ENCODE data around the gene C18orf63.
"Not testable (repeated sequence)": the region's sequence is repeated elsewhere in the genome, so short reads cannot be mapped to it uniquely, and the experiment has no call there.

The C18orf63 gene

GRCh38 chr18:74281980-74282754 is 33.5 kb upstream of the C18orf63 start:
- no peak for TF ChIP-seq CTCF (conservative IDR thresholded peaks at IDR 0.05; ENCODE audit: low read length)
- DNase-seq (ENCODE audit: low read depth) = peak; percentile 51
- H3K4me3 ChIP-seq (ENCODE audit: low read length) = no peak overlapping the region

GRCh38 chr18:74282755-74283554 is 32.7 kb upstream of the C18orf63 start:
- no peak for DNase-seq (ENCODE audit: low read depth)
- TF ChIP-seq CTCF (conservative IDR thresholded peaks at IDR 0.05; ENCODE audit: low read length) = no peak
- no peak overlapping the region for H3K4me3 ChIP-seq (ENCODE audit: low read length)

GRCh38 chr18:74283646-74284045 is 32.0 kb upstream of the C18orf63 start:
- no peak for TF ChIP-seq CTCF (conservative IDR thresholded peaks at IDR 0.05; ENCODE audit: low read length)
- H3K4me3 ChIP-seq (ENCODE audit: low read length) = no peak overlapping the region

GRCh38 chr18:74284191-74284979 is 31.3 kb upstream of the C18orf63 start:
- TF ChIP-seq CTCF (conservative IDR thresholded peaks at IDR 0.05; ENCODE audit: low read length) = no peak
- no peak for DNase-seq (ENCODE audit: low read depth)
- H3K4me3 ChIP-seq (ENCODE audit: low read length) = no peak overlapping the region

More at GRCh38 chr18:74283646-74284045, 32.0 kb upstream of the C18orf63 start:
- DNase-seq (ENCODE audit: low read depth) = no peak

GRCh38 chr18:74284980-74285355 is 30.7 kb upstream of the C18orf63 start:
- DNase-seq (ENCODE audit: low read depth) = no peak
- TF ChIP-seq CTCF (conservative IDR thresholded peaks at IDR 0.05; ENCODE audit: low read length) = no peak
- H3K4me3 ChIP-seq (ENCODE audit: low read length) = no peak overlapping the region

- H3K4me3 ChIP-seq (ENCODE audit: low read length); DNase-seq (ENCODE audit: low read depth): not testable (repeated sequence)
Measured at GRCh38 chr18:74285583-74285982, 30.1 kb upstream of the C18orf63 start.

GRCh38 chr18:74286106-74286855 is 29.4 kb upstream of the C18orf63 start:
- no peak overlapping the region for H3K4me3 ChIP-seq (ENCODE audit: low read length)
- no peak for TF ChIP-seq CTCF (conservative IDR thresholded peaks at IDR 0.05; ENCODE audit: low read length)
- DNase-seq (ENCODE audit: low read depth) = peak; percentile 43

Data from AG10803 (cell line).